Prostate gland (tissue), 2 donors: ENCODE results near the gene DR1.

Source experiments
- POLR2A ChIP-seq: fragments of 450-650 bp; IDR thresholded peaks from one replicate; pipeline ENCODE4 v1.6.1; 2016; ENCODE audit warnings: antibody characterized with exemption, mild to moderate bottlenecking
- TF ChIP-seq, protein P1 (sequence below), 4 experiments: fragments of 200-600 bp in 2 of 4; fragments of 450-650 bp in 2 of 4; sonication (generic) in 2 of 4; IDR thresholded peaks; 1 replicate in 3 of 4; 2 replicates in 1 of 4; pipeline ENCODE4 v1.5.1; 2016 to 2019; ENCODE audit warnings: antibody characterized with exemption in 4 of 4, mild to moderate bottlenecking in 2 of 4, moderate library complexity in 2 of 4

DNA sequence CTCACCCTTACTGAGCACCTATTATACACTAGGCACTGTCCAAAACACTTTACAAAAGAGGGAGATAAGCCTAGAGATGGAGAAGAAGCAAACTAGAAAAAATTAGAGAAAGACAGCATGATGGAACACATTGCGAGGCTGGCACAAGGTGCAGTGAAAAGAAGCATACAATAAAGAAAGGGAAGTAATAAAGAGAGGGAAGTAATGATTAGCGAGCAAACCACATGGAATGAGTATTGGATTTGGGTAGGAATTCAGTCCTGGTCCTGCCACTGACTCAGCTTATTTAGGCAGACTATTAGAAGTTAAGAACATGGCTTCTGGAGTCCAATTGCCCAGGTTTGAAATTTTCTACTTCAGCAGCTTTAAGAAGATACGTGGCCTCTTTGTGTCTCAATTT lies 69.6 kb downstream of the DR1 start:
- TF ChIP-seq POLR2A: no peak
- TF ChIP-seq, protein P1, sequence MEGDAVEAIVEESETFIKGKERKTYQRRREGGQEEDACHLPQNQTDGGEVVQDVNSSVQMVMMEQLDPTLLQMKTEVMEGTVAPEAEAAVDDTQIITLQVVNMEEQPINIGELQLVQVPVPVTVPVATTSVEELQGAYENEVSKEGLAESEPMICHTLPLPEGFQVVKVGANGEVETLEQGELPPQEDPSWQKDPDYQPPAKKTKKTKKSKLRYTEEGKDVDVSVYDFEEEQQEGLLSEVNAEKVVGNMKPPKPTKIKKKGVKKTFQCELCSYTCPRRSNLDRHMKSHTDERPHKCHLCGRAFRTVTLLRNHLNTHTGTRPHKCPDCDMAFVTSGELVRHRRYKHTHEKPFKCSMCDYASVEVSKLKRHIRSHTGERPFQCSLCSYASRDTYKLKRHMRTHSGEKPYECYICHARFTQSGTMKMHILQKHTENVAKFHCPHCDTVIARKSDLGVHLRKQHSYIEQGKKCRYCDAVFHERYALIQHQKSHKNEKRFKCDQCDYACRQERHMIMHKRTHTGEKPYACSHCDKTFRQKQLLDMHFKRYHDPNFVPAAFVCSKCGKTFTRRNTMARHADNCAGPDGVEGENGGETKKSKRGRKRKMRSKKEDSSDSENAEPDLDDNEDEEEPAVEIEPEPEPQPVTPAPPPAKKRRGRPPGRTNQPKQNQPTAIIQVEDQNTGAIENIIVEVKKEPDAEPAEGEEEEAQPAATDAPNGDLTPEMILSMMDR (IDR thresholded peaks at IDR 0.05): no peak
